Muscle of leg (tissue), 16 donors: Measurements from ENCODE around the gene ASL. TPM values are rescaled to one million over a fixed set of nuclear protein-coding genes. Genes with fewer than 3 reads are reported as not detected.
"Not testable (repeated sequence)": the region's sequence is repeated elsewhere in the genome, so short reads cannot be mapped to it uniquely, and the experiment has no call there.

Experiments used
- DNase-seq: peaks from one replicate; pipeline ENCODE4 v3.0.0; 2013
- H3K27ac ChIP-seq: one replicate; pipeline ENCODE4 v1.5.1; 2013; ENCODE audit warnings: mild to moderate bottlenecking, low read length, control low read depth
- H3K27me3 ChIP-seq: one replicate; pipeline ENCODE4 v1.6.1; 2013; ENCODE audit warnings: low read length; ENCODE audit not compliant: control insufficient read depth, insufficient read depth
- H3K36me3 ChIP-seq: one replicate; pipeline ENCODE4 v1.6.1; 2013; ENCODE audit warnings: low read length; ENCODE audit not compliant: control insufficient read depth, insufficient read depth
- H3K4me1 ChIP-seq: one replicate; pipeline ENCODE4 v1.6.1; 2013; ENCODE audit warnings: low read length; ENCODE audit not compliant: control insufficient read depth, insufficient read depth
- H3K4me3 ChIP-seq: one replicate; pipeline ENCODE4 v1.5.1; 2013; ENCODE audit warnings: low read length, control low read depth
- H3K9me3 ChIP-seq: replicated peaks from 2 replicates; pipeline ENCODE4 v1.6.1; 2013; ENCODE audit warnings: low read depth, low read length; ENCODE audit not compliant: control insufficient read depth
- WGBS: methylation state at CpG from one replicate; pipeline ENCODE4 v1.1.5; 2013; ENCODE audit warnings: missing lambda C conversion rate; ENCODE audit not compliant: insufficient coverage; 5-methylcytosine and 5-hydroxymethylcytosine counted together
- long read RNA-seq, 11 donors: transcript quantifications; one replicate each; lab custom pipeline, GENCODE V29; 2026
- polyA plus RNA-seq, 8 donors: library from polyadenylated mRNA; unstranded; fragments of 120-200 nt; gene quantifications; one replicate each; pipeline versions ENCODE4 v1.2.1 to v1.2.3, GENCODE V29; 2013; ENCODE audit warnings: inconsistent platforms in 1 of 8, low replicate concordance in 1 of 8; ENCODE audit not compliant: insufficient read length in 8 of 8, insufficient read depth in 1 of 8
- total RNA-seq: library from RNA; stranded (reverse); fragments of 120-200 nt; gene quantifications from one replicate; pipeline ENCODE4 v1.2.4, GENCODE V29; 2013

Gene ASL
- total RNA-seq (12.9 TPM), polyA plus RNA-seq (10 to 100 TPM in 6 of 8 donors, 1 to 10 TPM in 2; 9.7 to 20.8 (median 12.5) TPM)
- long read RNA-seq, donor 1: 0 reads
- long read RNA-seq, donor 2, partial matches to known transcripts: 0 of 1 reads
- long read RNA-seq, donor 2, other reads (novel, unspliced or antisense): 0 of 1 reads
- long read RNA-seq, donor 3, partial matches to known transcripts: 0 of 2 reads
- long read RNA-seq, donor 3, other reads (novel, unspliced or antisense): 0 of 2 reads
- long read RNA-seq, donor 4, partial matches to known transcripts: 0 of 4 reads
- long read RNA-seq, donor 4, other reads (novel, unspliced or antisense): 0 of 4 reads
- long read RNA-seq, donor 5, partial matches to known transcripts: 0 of 5 reads
- long read RNA-seq, donor 5, other reads (novel, unspliced or antisense): 0 of 5 reads
- long read RNA-seq, donor 6, partial matches to known transcripts: 0 of 3 reads
- long read RNA-seq, donor 6, other reads (novel, unspliced or antisense): 0 of 3 reads
- long read RNA-seq, donor 7, partial matches to known transcripts: 0 of 1 reads
- long read RNA-seq, donor 7, other reads (novel, unspliced or antisense): 0 of 1 reads
- long read RNA-seq, donor 8, partial matches to known transcripts: 0 of 3 reads
- long read RNA-seq, donor 8, other reads (novel, unspliced or antisense): 0 of 3 reads
- long read RNA-seq, donor 9, partial matches to known transcripts: 0 of 1 reads
- long read RNA-seq, donor 9, other reads (novel, unspliced or antisense): 0 of 1 reads
- long read RNA-seq, donor 10, partial matches to known transcripts: 0 of 3 reads
- long read RNA-seq, donor 10, other reads (novel, unspliced or antisense): 0 of 3 reads
- long read RNA-seq, donor 11, partial matches to known transcripts: 0 of 2 reads
- long read RNA-seq, donor 11, other reads (novel, unspliced or antisense): 0 of 2 reads

DNA sequence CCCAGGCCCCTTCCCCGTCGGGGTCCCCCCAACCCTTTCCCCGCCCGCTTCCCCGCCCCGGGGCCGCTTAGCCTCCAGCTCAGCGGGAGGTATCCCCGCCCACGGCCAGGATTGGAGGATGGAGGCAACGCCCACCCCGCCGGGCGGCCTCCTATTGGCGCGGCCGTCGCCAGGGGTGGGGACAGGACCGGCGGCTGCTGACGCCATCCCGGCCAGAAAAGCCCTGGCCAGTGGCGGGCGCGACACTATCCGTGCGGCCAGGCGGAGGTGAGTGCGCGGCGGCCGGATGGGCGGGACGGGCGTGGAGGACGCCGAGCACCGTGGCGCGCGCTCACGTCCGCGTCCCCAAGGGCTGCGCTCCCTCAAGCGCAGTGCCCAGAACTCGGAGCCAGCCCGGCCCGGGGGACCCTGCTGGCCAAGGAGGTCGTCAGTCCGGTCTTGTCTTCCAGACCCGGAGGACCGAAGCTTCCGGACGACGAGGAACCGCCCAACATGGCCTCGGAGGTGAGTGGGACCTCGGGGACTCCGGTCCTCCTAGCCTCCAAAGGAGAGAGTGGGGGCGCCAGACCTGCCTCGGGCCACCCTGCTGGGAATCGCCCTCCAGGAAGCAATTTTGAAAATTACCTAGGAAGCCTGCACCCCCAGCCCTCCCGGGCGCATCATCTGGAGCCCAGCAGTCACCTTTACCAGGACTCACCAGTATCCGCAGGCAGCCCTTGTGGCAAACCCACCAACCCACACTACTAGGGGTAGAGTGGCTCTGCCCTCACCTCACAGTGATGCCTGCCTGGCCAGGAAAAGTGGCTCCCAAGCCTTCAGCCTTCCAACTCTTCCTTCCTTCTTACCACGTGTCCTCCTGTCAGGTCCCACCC lies at the start of gene ASL:
ASL (plus strand) TSS at position 230 of the 872 bp plus-strand sequence; CDS start at position 493, 263 bp downstream.
- Histone ChIP-seq H3K27ac (no peak within 1 kb of the TSS), H3K4me1 (peaks cover 10% of the 10 kb centered on the region), H3K27me3 (no peaks in the 10 kb centered on the region), H3K36me3 (no peaks in the 10 kb centered on the region), H3K9me3 (no peaks in the 10 kb centered on the region), H3K4me3 (peak within 1 kb of the TSS; percentile 89)
- WGBS: under 1% methylated on average over 60 of the region's 67 CpGs
- peak; percentile 96 for DNase-seq

DNA sequence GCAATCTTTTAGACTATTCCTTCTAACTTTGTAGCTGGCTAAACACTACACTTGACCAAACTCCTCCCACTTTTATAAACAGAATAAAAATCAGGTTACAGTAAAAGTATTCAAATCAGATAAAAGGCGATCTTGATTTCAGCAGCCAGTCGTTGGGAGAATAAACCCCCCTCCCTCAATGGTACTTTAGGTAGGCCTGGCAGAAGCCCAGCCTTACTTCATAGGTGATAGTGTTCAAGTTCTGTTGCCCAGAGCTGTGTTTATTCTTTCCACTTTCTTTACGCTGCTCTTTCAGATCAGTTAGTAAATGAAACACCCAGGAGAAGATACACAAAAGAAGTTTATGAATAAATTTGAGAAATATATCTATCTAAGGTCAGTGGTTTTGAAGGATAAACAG lies 47.3 kb upstream of the ASL start:
- H3K4me1 ChIP-seq, DNase-seq, H3K27ac ChIP-seq, H3K36me3 ChIP-seq, H3K4me3 ChIP-seq, H3K27me3 ChIP-seq, H3K9me3 ChIP-seq: not testable (repeated sequence)
- no CpG with 5 or more reads among the region's 3 CpGs for WGBS

DNA sequence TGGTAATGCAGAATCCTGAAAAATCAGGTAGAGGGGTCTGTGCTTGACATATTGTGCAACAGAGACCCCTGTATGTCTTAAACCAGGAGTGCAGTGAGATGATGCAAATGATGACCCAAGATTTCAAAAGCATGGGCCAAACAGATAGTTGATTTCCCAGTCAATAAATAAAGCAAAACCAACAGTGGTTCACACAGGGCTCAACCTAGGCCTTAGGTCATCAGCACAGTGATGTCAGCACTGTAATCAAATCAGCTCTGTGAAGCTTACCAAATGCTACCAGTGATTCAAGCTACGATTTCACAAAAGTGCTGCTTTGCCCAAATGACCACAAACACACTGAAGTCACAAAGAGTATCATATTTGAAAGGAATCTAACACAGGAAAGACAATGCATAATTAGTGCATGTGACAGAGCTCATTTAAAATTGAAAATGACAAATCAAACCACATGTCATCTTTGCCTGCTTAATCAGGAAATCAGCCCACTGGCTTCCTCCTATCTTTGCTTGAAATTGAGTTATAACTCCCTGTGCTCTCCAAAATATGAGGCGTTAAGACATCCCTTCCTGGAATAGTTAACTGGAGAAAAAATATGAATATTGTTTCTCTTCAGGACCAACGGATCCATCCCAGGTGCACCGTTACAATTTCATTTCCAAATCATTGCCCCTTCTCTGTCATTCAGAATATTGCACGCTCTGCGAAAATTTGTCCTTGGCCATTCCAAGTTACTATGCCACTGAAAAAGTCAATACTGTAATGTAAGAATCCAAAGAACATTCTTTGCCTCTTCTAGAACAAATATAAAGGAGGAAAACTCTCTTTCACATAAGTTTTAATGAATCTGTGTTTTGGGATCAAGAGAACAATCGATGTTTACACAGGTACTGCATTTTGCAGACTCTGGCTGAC lies 41.9 kb upstream of the ASL start:
- Histone ChIP-seq H3K4me1 (no peaks in the 10 kb centered on the region), H3K9me3 (no peaks in the 10 kb centered on the region), H3K27ac (no peak overlapping the region), H3K27me3 (no peaks in the 10 kb centered on the region), H3K4me3 (no peak overlapping the region), H3K36me3 (no peaks in the 10 kb centered on the region)
- no peak for DNase-seq
- 30% methylated on average over 2 of the region's 7 CpGs for WGBS

DNA sequence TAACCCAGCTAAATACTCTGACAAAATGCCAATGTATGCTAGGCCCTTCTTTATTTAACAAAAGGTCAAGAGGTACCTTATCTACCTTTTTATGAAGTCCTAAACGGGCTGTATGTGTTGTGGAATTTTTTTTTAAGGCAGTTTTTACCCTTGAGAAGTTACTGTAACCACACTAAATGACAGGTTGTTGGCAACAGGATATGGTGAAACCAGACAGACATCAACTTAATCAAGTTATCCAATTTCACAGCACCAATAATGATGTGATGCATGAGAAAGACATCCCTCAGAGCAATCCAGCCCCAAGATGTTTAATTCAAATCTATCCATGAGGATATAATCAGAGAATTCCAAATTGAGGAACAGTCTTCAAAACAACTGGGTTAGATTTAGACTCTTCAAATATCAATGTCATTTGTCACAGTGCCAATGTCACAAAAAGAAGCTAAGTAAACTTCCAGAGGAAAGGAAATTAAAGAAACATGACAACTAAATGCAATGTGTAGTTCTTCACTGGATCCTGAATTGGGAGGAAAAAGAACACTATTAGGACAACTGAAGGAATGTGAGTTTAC lies 41.1 kb upstream of the ASL start:
- not testable (repeated sequence) for H3K36me3 ChIP-seq, H3K4me1 ChIP-seq, H3K9me3 ChIP-seq, H3K27me3 ChIP-seq, DNase-seq, H3K27ac ChIP-seq, H3K4me3 ChIP-seq
- WGBS: no CpG with 5 or more reads among the region's 1 CpG

DNA sequence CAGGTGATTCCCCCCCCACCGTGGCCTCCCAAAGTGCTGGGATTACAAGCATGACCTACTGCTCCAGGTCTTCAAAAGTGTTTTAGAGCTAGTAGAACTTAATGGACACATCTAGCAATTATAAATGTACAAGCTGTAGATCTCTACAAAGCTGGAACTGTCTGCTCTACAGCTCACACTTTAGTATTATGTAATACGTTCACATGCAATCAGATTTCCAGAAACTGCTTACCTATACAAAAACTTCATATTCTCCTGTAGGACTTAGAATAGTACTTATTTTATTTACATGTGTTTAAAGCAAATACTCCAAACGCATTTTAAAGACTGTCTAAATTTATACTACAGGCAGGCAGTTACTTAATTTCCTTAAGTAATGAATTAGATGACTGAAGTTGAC lies 39.2 kb upstream of the ASL start:
- H3K27ac ChIP-seq: no peak overlapping the region
- WGBS: no CpG with 5 or more reads among the region's 3 CpGs
- H3K9me3 ChIP-seq: no peaks in the 10 kb centered on the region
- no peak overlapping the region for H3K4me3 ChIP-seq
- no peaks in the 10 kb centered on the region for H3K27me3 ChIP-seq
- H3K36me3 ChIP-seq: no peaks in the 10 kb centered on the region
- no peak for DNase-seq
- H3K4me1 ChIP-seq: no peaks in the 10 kb centered on the region

DNA sequence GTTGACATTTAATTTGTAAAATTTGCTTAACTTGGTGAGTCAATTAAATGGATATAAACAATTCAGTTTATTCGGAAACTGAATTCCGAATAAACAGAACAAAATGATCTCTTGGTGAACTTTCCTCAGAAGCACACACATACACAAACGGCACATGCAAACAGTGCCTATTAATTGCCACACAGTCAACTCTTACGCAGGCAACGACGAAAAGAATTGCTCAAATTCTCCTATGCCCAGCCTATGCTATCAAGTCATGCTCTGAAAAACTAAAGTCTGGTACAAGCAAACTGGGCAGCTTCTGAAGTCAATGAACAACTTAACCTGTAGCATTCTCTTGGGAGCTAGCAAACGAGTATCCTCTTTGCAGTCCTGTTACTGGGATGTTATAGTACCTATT lies 38.8 kb upstream of the ASL start:
- no CpG with 5 or more reads among the region's 7 CpGs for WGBS
- Histone ChIP-seq H3K36me3 (no peaks in the 10 kb centered on the region), H3K4me3 (no peak overlapping the region), H3K27ac (no peak overlapping the region), H3K27me3 (no peaks in the 10 kb centered on the region), H3K4me1 (no peaks in the 10 kb centered on the region), H3K9me3 (no peaks in the 10 kb centered on the region)
- no peak for DNase-seq

DNA sequence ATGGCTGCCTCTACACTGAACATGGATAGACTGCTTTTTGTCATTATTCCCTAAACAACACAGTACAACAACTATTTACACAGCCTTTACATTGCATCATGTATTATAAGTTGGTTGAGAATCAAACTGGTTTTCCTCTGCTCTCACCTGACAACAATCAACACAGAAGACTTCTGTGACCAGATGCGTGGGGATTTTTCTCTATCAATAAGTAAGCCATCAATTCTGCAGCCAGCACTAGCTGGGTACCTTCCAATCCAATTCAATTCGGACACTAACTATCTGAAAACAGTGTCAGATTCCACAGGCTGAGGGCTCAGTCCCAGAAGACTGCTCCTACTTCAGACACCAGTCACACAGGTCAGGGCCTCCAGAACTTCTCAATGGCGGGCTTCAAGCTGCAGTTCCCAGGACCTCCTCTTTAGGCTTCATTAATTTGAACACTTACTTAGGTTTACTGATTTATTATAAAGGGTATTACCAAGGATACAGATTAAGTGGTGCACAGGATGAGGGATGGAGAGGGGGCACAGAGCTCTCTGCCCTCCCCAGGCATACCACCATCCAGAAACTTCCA lies 36.4 kb upstream of the ASL start:
- Histone ChIP-seq H3K4me3 (no peak overlapping the region), H3K4me1 (peaks cover 6% of the 10 kb centered on the region), H3K36me3 (no peaks in the 10 kb centered on the region), H3K27me3 (peaks cover 5% of the 10 kb centered on the region), H3K9me3 (no peaks in the 10 kb centered on the region), H3K27ac (no peak overlapping the region)
- no peak for DNase-seq
- WGBS: 63% methylated on average over 1 of the region's 3 CpGs

DNA sequence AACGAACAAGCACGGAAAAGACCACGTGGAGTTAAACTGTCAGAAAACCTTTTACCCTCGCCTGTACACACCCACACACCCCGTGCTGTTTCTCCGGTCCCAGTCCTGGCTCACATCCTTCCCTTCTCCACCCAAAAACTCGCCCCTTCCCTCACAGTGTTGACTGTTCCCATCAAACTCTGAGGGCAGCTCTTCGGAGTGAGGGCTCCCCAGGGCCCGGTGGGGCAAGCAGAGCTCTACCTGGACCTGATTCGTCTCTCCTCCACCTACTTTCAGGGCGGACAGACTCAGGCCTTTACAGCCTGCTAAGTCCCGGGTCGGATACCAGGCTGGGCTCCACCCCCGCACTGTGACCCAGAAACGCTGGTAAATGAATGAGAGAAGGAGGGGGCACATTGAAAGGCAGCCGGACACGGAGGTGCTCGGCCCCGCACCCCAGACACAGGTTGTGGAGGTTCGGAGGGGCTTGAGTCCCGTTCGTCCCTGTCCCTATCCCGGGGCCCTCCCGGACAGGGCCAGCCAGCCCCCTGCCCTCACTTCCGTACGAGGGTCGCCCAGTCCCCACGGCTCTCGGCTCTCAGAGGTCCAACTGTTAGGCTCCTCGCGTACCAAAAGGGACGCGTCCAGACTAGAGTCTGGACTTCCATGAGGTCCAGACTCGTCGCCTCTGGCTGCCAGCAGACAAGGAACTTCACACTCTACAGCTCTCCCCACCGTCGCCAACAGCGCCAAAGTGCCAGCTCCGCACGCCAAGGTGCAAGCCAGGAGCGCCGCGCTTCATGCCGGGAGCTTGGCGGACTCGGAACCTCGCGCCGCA lies 31.7 kb upstream of the ASL start:
- Histone ChIP-seq H3K4me1 (peaks cover 6% of the 10 kb centered on the region), H3K27ac (no peak overlapping the region), H3K27me3 (peaks cover 5% of the 10 kb centered on the region), H3K36me3 (no peaks in the 10 kb centered on the region), H3K4me3 (peak overlapping the region; percentile 41), H3K9me3 (no peaks in the 10 kb centered on the region)
- WGBS: 4% methylated on average over 27 of the region's 49 CpGs
- DNase-seq: peak; percentile 62
